COLO668 (cell line): ENCODE data around the gene CEP41.
A peak's percentile ranks its signal among the peaks of the same experiment; 100 is the strongest.
"Not testable (repeated sequence)": the region's sequence is repeated elsewhere in the genome, so short reads cannot be mapped to it uniquely, and the experiment has no call there.

Experiments used
- DNase-seq: peaks from one replicate; lab custom pipeline; 2025; ENCODE audit not compliant: unreplicated experiment; lab: John Stamatoyannopoulos, UW

CEP41 gene

DNA sequence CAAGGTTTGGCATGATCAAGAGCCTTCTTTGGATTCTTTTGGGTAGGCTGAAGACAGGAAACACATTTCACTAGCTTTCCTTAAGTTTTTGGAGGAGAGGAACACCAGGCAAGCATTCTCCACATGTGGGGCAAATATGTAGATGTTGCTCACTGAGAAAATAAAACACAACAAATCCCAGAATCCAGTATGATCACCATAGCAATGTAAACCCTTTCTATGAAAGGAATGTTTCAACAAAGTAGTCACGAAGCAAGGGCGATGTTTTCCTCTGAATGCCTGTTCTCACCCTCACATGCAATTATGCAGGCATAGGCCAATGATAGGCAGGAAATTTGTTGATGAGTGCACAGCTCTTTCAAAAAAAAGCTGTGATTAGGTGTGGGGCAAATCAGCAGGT lies 20.5 kb upstream of the CEP41 start:
- no peak for DNase-seq

DNA sequence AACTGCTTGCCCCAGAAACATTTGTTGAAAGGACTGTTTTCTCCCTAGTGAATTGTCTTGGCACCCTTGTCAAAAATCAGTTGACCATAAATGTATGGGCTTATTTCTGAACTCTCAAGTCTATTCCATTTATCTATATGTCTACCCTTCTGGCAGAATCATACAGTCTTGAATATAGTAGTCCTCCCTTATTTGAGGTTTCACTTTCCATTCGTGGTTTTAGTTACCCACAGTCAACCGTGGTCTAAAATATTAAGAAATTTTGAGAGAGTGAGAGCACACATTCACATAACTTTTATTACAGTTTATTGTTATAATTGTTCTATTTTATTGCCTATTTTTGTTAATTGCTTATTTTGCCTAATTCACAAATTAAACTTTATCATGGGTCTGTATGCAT lies 17.4 kb upstream of the CEP41 start:
- no peak for DNase-seq

DNA sequence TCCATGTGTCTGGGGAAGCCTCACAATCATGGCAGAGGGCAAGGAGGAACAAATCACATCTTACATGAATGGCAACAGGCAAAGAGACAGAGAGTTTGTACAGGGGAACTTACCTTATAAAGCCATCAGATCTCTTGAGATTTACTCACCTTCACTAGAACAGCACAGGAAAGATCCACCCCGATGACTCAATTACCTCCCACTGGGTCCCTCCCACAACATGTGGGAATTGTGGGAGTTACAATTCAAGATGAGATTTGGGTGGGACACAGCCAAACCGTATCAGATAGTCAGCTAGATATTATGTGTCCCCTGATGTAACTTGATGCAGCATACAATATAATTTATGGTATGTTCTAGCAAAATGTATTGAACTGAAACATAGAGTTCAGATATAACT lies 14.1 kb upstream of the CEP41 start:
- no peak for DNase-seq

DNA sequence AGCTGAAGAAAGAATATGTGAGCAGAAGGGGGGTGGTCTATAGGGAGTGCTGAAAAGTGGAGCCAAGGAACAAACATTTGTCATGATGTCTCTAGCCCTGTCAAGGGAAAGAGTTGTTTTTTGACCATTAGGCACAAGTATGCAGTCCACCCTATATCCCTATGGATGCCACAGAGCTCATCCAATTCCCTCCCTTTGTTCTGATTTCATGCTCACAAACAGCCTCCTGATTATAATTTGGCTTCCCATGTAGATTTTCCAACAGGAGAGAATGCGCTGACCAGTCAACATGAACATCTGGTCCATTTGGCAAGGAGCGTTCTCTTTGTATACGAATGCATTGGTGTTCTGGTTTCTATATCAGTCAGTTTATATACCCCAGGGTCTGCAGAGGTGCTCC lies 12.1 kb upstream of the CEP41 start:
- DNase-seq, result no peak

DNA sequence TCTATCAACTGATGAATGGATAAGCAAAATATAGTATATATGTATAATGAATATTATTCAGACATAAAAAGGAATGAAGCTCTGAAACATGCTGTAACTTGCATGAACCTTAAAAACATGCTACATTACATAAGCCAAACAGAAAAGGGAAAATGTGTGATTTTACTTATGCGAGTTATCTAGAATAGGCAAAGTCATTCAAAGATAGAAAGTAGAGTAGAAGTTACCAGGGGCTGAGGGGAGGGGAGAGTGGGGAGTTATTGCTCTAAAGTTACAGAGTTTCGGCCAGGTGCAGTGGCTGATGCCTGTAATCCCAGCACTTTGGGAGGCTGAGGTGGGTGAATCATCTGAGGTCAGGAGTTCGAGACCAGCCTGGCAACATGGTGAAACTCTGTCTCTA lies 10.5 kb upstream of the CEP41 start:
- not testable (repeated sequence) for DNase-seq

DNA sequence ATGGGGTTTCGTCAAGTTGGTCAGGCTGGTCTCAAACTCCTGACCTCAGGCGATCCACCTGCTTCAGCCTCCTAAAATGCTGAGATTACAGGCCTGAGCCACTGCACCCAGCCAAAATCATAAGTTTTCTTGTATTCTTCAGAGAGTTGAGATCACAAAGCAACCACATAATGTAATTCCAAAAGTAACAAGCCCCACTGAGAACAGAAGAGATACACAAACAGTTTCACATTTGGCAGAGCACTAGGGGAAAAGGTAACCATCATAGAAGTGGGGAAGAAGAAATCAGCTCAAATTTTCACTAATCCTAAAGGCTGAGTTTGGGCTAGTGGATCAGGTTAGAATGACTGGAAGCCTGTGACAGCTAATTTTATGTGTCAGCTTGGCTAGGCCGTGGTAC lies 5.4 kb upstream of the CEP41 start:
- no peak for DNase-seq

DNA sequence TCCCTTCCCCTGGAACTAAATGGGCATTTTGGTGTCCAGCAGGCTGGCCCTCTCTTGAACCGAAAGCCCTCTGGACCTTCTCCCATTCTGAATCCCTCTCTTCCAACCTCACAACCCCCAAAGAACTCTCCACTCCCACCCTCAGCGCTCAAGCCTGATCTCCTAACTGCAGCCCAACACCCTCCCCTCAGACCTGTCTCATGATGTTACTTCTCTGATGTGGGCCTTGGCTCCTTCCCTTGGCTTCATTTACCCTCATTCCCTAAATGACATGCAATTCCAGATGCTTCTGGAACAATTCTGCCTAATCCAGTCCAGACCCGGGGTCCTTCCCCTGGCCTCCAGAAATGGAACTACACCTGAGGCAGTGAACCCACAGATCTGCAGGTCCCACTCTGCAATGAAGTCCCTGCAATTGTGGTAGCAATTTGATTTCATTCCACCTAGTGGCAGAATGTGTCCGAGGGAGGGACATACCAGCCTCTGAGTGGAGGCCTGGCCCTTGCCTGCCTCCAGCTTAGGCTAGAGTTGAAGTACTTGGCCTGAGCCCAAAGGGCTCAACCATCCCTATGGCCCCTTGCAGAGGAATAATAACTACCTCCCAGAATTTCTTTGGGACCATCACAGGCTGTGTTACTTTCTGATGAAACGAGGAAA lies 4.1 kb upstream of the CEP41 start:
- no peak for DNase-seq

DNA sequence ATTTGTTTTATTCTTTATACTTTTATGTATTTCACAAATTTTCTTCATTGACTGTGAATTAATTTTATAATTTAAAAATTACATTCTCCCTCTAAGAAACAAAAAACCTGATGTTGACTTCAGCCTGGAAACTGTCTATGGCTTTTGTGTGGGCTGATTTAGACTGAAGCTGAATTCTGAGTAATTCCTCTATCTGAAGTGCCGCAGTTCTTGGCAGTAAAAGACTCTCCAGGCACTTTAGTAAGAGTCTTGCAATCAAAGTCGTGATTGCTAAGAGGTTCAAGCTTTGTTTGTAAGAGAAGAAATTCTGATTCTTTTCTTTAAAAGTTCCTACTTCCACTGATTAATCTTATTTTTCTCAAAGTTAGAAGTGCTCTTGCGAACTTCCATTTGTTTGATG lies 3.4 kb upstream of the CEP41 start:
- no peak for DNase-seq

DNA sequence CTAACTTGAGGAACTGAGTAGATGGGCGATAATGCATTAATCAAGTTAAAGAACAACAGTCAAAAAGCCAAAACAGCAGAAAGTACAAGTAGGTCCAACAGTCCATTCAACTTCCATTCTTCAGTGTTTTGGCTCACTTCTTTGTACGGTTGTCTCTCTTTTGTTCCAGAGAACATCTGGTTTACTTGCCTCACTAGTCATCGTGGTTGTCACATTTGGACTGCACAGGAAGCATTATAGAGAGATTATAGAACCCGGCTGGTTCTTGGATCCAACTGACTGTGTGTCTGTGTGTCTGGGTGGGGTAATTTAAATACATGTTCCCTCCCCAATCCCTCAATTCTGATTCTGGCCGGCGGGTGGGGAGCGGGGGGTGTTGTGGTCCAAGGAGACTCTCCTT lies 1.8 kb upstream of the CEP41 start:
- DNase-seq, result no peak

DNA sequence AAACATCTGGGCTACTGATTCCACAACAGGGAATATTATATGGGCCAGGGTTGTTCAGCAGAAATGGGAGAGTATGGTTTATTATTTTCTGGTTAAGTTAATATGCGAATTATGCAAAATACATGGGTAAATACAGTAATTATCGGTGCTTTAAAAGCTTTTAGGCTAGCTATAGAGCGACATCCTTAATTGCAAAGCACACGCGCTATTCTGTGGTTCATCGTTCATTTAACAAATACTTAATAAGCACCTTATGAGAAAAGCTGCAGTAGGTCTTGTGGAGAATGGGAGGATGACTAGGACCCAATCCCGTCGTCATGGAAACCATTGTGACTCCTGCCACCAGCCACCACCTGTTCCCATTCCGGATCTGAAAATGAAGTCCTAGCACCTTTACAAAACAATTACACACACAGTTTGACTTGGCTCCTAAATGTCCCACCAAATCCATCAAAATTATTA lies 623 bp upstream of the CEP41 start:
- peak; percentile 67 for DNase-seq

DNA sequence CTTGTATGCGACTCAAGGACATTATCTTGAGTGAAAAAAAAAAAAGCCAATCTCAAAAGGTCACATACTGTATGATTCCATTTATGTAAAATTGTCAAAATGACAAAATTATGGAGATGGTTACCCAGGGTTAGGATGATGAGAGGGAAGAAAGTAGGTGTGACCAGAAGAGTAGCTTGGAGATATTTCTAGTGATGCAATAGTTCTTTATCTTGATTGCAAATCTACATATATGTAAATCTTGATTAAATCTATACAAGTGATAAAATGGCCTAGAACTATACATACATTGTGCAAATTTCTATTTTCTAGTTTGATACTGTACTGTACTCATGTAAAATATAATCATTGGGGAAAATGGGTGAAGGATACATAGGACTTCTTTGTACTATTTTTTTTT lies 4.6 kb downstream of the CEP41 start:
- no peak for DNase-seq

DNA sequence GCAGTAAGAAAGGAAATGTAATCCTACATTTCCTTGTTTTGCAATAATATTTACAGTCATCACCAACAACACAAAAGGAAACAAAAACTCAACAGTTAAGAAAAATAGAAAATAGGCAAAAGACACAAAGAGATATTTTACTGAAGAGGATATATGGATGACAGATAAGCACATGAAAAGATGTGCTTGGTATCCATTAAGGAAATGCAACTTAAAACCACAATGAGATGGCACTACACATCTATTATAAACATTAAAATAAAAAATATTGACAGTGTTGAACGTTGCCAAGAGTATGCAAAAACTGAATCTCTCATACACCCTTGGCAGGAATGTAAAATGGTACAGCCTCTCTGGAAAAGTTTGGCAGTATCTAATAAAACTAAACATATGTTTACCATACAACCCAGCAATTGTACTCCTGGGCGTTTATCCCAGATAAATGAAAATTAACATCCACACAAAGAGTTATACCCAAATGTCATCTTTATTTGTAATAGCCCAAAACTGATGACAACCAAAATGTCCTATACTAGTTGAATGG lies 5.4 kb downstream of the CEP41 start:
- DNase-seq, result no peak

DNA sequence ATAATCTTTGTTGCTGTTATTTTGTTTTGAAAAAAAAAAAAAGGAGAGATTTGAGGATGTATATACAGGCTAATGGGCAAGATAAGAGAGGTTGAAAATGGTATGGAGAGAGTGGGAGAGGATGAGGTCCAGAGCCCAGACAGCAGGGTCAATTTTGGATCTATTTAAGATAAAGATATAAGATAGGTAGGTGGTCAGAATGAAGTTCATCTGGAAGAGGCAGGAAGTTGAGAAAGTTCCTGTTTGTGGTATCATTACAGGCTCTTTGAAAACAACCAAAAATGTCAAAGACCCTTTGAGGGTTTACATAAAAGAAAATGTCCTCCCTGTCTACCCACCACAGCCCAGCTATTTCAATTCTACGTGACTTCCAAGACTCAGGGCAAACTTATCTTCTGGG lies 7.5 kb downstream of the CEP41 start:
- no peak for DNase-seq

DNA sequence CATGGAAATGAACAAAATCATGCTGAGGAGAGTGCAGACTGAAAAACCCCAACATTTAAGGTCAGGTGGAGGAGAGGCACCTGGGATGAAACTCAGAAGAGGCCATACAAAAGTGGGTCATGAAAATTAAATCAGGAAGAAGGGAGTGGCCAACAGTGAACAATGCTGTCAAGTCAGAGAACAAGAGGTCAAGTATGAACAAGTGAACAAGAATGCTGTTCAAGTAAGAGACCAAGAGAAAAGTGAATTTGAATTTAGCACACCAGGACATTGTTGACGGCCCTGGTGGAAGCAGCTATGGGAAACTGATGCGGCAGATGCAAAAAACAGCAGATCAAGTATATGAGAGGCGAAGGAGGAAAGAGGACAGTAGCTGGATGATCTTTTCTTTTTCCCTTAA lies 7.9 kb downstream of the CEP41 start:
- no peak for DNase-seq

DNA sequence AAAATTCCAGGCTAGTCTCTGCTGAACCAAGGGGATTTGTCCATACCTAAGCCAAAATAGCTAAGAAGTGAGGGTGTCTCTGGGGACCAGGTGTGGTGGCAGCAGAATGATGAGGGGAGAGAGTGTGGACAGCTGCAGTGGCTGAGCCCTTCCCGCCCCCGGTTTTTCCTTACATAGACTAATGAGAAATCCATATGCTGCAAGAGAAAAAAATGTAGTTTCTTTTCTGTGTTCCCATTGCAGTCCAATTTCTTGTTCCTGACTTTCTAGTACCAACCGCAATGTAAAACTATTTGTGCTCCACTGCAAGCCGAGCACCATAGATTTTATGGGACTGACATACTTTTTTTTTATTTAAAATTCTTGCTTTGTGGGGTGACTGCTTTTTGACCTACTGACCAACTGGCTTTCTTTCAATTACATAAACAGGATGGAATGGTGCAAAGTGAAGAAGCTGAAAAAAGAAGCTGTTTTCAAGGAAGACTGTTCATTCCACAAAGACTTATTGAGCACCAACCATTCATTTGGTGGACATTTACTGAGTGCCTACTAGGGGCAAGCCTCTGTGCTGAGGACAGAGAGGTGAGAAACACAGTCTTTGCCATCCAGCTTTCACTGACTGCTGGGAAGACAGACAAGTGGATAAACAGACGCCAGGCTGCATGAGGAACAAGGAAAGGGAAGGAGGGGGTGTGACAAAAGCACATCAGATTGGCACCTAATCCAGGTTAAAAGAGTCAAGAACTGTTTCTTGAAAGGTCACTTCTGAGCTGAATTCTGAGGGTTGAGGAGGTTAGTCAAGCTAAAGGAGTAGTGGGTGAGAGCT lies 9.8 kb downstream of the CEP41 start:
- DNase-seq, result no peak

DNA sequence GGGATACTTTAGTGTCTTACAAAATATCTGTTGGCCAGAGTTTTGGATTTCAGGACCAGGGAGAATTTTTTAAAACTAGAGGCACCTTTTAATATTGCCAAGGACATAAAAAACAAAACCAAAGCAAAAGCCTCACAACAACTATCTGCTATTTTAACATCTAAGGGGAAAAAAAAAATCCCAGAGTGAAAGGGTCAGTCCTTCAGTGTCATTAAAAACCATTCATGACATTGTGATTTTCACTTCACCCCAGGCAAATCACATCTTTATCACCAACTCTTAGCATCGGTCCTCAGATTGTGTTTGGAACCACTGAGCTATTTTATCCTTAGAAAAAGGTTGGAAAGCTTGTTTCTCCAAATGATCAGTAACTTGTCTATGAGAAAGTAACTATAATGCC lies 10.7 kb downstream of the CEP41 start:
- no peak for DNase-seq

DNA sequence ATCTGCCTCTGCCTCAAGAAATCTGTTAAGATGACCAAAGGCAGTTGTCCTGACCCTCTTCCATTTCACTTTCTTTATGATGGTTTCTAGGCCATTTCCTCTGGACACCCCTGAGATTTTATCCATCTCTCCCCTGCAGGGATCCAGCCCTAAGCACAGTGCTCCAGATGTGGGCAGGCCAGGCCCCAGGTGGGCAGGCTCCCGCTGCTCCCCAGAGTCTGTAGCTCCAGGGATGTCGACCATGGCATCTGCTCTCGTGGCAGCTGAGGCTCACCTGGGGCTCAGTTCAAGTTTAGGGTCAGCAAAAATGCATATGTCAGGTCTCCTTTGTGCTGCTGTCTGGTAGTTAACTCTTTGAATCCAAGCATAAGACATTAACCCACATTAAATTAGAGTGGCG lies 11.8 kb downstream of the CEP41 start:
- no peak for DNase-seq

DNA sequence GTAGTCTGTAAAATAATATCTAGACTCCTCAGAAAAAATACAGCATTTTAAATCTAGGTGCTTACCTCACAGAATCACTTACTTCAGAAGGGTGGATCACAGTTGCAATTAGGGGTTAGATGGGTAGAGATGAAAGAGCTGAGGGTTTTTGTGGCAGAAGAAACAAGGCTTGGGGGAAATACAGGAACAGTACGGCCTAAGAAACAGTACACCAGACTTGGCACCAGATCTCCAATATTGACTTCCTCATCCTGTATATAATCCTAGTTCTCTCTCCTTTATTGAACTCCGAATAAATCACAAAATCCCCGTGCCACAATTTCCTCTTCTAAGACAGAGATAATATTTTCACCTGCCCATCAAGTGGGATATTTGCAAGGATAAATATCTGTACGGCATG lies 14.3 kb downstream of the CEP41 start:
- DNase-seq, result no peak

DNA sequence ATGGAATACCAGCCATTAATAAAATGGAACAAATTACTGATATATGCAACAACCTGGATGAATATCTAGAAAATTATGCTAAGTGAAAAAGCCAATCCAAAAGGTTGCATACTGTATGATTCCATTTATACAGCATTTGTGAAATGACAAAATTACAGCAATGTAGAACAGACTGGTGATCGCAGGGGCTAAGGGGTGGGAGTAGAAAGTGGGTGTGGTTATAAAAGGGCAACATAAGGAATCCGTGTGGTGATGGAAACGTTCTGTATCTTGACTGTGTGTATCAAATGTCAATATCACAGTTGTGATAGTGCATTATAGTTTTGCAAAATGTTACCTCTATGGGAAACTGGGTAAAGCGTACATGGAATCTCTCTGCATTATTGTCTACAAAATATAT lies 15.0 kb downstream of the CEP41 start:
- no peak for DNase-seq

DNA sequence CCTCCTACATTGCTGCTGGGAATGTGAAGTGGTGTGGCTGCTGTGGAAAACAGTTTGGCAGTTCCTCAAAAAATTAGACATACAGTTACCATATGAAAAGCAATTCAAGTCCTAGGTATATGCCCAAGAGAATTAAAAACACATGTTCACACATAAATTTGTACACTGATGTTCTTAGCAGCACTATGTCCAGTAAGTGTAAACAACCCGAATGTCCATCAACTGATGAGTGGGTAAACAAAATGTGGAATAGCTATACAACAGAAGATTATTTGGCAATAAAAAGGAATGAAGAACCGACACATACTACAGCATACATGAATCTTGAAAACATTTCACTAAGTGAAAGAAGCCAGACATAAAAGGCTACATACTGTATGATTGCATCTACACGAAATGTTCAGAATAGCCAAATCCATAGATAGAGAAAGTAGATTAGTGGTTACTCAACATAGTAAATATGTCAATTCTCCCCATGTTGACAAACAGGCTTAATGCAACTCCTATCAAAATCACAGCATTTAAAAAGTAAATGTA lies 17.2 kb downstream of the CEP41 start:
- DNase-seq, result no peak

DNA sequence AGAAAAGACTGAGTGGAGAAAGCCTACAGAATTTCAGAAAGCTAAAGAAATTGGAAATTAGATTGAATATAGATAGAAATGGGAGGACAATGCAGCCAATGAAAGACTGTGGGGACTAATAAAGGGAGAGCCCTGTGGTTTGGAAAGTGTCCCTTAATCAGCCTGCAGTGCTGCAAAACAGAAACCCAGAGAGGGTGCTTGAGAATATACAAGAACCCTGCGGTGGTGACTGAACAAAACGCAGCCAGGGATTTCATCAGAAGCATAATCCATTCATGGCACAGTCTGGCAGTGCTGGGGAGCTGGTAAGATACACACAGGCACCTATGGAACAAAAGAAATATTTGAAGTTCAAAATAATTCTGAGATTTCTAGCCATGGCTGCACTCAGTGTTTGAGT lies 19.1 kb downstream of the CEP41 start:
- DNase-seq, result no peak

DNA sequence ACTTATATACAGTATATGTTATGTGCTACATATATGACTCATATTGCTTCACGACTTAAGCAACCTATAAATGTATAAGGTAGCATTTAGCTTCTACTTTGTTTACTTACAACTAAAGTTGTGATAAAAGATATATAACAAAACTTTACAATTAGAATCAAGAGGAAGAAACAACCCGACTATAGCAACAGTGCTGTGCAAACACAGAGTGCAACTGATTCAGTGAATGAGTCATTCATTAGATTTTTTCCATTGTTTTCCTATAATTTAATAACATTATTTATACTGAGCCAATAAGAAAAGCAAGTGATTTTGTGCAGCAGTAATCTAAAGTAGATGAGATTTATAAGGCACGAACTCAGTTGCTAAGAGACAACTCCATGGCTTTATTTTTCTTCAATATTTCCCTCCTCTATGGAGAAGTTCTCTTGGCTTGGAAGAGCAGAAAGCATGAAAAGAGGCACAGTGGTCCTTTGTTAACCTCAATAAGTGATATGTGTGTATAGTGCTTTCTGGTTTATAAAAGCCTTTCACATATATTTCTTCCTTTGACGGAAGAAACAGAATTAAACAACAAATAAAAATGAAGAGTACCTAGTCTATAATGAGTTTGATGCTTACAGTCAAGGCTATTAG lies 19.8 kb downstream of the CEP41 start:
- no peak for DNase-seq
